Stimulated activated CD4-positive, alpha-beta T cell treated with anti-CD3 and anti-CD28 coated beads, Interleukin-4, amount 100 ng/mL, for 4 hours (primary cell): ENCODE data around the gene IL20.

ENCODE experiments used
- DNase-seq, 2 experiments: peaks; one replicate each; pipeline ENCODE4 v3.0.0-alpha.2; 2020

The IL20 gene

GRCh38 chr1:206882555-206882954 is 17.1 kb downstream of the IL20 start:
- DNase-seq: no peak

GRCh38 chr1:206883160-206883559 is 17.7 kb downstream of the IL20 start:
- no peak for DNase-seq

- DNase-seq: no peak
These were observed 18.5 kb downstream of the IL20 start for GRCh38 chr1:206883876-206884275.

GRCh38 chr1:206885341-206886060 is 20.1 kb downstream of the IL20 start:
- DNase-seq: no peak

GRCh38 chr1:206886831-206887230 is 21.4 kb downstream of the IL20 start:
- DNase-seq: no peak

- no peak for DNase-seq
These were observed 22.3 kb downstream of the IL20 start for GRCh38 chr1:206887701-206888100.

GRCh38 chr1:206890125-206891060 is 25.0 kb downstream of the IL20 start:
- DNase-seq: no peak

GRCh38 chr1:206891412-206891811 is 26.0 kb downstream of the IL20 start:
- no peak for DNase-seq

GRCh38 chr1:206892351-206892984 is 27.0 kb downstream of the IL20 start:
- no peak for DNase-seq

- no peak for DNase-seq
These were observed 28.0 kb downstream of the IL20 start for GRCh38 chr1:206893380-206893779.

GRCh38 chr1:206895325-206895724 is 29.9 kb downstream of the IL20 start:
- no peak for DNase-seq

GRCh38 chr1:206895837-206896242 is 30.4 kb downstream of the IL20 start:
- DNase-seq: no peak

- no peak for DNase-seq
These were observed 30.8 kb downstream of the IL20 start for GRCh38 chr1:206896261-206896660.

- DNase-seq: peak in 1 of 2 experiments; percentile 45
These were observed 31.8 kb downstream of the IL20 start, which contains the start of gene IL24 for GRCh38 chr1:206897175-206897574. TSS of gene IL24 (plus strand) at chr1:206897443. CDS start at chr1:206897833, 390 bp downstream.

- DNase-seq: no peak
These were observed 32.9 kb downstream of the IL20 start for GRCh38 chr1:206898089-206898914.

GRCh38 chr1:206898915-206899431 is 33.5 kb downstream of the IL20 start:
- DNase-seq: no peak

GRCh38 chr1:206899717-206900116 is 34.3 kb downstream of the IL20 start:
- DNase-seq: no peak

- no peak for DNase-seq
These were observed 34.7 kb downstream of the IL20 start for GRCh38 chr1:206900149-206900548.

- no peak for DNase-seq
These were observed 36.5 kb downstream of the IL20 start for GRCh38 chr1:206901944-206902343.

- DNase-seq: no peak
These were observed 37.3 kb downstream of the IL20 start for GRCh38 chr1:206902702-206903101.

- no peak for DNase-seq
These were observed 38.3 kb downstream of the IL20 start for GRCh38 chr1:206903687-206904086.
